ENCODE data around the gene KCNJ6.
"Not testable (repeated sequence)": the region's sequence is repeated elsewhere in the genome, so short reads cannot be mapped to it uniquely, and the experiment has no call there.

The KCNJ6 gene

GRCh38 chr21:37916310-37917051, at the start of gene KCNJ6:
TSS of gene KCNJ6 (minus strand) at chr21:37916457. CDS start at chr21:37840682, 75,775 bp downstream.
- DNase-seq: peak in 17 of 51 donors; percentile 7 to 64 (median 28)

DNA sequence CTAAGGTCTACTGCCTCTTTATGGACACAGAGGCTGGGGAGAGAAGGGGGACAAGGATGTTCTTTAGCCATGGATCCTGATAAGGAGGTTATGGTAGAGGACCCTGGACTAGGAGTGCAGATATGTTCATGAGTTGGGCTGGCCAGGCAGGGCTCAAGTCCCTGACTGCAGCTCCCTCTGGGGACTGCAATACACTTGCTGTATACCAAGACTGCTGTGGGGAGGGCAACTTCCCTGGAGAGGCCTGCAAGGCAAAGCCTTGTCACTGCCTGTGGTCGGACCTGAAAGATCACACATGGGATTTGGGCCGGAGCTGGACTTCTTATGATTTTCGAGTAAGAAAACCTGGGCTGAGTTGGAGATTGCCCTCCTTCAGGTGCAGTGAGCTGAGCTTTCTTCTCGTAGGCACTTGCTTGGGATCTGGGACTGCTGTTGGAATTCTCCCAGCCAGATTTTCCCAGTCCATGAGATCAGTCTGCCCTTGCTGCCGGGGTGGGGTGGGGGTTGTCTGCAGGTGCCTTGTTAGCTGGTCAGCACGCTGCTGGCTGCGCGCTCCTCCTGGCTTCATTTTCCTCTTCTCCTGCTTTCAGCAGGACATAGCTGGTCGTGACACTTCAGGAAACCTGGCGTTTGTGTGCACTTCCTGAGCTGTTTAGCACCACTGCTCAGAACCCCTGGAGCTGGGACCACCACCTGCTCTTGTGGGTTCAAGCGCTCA, 49.0 kb upstream of the KCNJ6 start:
- no peak for DNase-seq

GRCh38 chr21:37958537-37958936, 42.3 kb upstream of the KCNJ6 start:
- no peak for DNase-seq

GRCh38 chr21:37956772-37957171, 40.5 kb upstream of the KCNJ6 start:
- DNase-seq: no peak

DNA sequence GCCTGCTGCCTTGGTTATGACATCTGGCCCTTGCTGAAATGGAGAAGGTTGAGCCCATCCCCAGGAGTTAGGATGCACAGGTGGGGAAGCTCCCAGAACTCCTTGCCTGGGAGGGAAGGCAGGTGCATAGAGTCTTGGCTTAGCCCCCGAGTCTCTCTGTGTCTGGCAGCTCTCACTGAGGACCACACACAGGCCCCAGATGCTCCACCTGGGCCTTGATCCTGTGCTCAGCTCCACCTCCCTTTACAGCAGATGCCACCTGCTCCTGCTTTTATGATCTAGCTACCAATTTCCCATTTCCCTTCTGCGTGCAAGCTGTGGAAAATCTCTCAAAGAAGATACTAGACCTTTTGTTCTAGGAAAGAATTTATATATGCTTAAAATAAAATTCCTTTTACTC, 28.8 kb upstream of the KCNJ6 start:
- no peak for DNase-seq

- no peak for DNase-seq
These were observed 28.2 kb upstream of the KCNJ6 start for GRCh38 chr21:37944496-37944895.

DNA sequence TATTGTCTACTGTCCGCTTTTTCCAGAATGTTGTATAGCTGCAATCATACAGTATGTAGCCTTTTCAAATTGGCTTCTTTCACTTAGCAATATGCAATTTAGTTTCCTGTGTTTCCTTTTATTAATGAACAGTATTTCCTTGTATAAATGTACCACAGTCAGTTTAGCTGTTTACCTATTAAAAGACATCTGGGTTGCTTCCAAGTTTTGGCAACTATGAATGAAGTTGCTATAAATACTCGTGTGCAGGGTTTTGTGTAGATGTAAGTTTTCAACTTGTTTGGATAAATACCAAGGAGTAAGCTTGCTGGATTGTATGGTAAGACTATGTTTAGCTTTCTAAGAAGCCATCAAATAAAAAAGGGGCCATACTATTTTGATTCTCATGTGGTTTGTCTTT, 24.4 kb upstream of the KCNJ6 start:
- DNase-seq: no peak

DNA sequence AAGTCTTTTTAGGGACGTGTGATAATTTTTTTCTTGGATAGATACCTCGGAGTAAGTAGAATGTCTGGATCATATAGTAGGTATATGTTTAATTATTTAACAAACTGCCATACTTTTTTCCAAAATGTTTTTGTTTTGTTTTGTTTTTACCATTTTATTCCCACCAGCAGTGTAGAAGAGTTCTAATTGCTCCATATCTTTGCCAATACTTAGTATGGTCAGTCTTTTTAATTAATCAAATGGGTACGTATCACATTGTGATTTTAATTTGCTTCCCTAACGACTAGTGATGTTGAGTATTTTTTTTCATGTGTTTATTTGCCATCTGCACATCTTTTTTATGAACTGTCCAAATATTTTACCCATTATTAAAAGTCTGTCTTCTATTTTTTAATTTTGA, 23.6 kb upstream of the KCNJ6 start:
- no peak for DNase-seq

GRCh38 chr21:37939251-37939650, 23.0 kb upstream of the KCNJ6 start:
- no peak for DNase-seq

DNA sequence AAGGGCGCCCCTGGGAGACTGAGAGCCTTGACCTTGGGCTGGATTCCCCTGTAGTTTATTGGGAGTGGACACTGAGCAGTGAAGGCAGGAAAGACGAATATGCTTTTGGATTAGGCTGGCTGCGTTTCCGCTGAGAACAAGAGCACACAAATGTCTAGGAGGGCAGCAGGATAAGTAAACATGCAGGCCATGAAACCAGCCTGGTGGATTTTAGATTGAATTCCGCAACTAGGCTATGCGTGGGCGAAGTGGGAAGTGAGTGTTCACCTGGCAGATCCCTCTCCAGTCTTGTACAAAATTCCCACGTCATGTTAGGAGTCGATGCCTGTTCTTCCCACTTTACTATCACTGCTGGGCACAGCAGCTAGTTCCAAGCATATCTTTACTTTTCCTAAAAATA, 21.4 kb upstream of the KCNJ6 start:
- DNase-seq: no peak

DNA sequence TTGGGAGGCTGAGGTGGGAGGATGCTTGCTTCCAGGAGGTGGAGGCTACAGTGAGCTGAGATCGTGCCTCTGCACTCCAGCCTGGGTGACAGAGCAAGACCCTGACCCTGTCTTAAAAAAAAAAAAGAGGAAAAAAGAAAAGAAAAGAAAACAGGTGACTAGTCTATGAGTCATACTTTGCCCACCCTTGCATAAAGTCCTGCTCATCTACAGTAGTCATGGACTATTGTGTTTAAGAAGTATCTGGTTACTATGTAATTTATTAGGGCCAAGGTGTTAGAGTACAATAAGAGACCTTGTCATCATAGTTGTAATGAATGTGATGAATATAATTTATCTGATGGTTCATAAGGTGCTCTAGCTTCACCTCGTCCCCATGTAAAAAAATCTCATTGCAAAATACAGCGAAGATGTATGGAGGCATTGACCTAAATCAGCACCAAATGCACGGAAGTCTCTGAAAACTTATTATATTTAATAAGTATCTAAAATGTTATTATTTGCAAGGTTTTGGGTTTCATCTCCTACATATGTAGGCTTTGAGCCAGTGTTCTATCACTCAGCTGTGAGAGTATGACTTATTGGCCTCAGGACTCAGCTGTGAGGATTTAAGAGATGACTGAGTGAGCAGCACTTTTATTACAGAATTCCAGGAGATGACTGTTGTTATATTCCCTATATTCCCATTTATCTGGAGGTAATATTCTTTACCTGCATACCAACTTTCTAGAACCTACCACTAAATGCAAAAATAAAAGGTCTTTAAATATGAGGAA, 19.9 kb upstream of the KCNJ6 start:
- no peak for DNase-seq

DNA sequence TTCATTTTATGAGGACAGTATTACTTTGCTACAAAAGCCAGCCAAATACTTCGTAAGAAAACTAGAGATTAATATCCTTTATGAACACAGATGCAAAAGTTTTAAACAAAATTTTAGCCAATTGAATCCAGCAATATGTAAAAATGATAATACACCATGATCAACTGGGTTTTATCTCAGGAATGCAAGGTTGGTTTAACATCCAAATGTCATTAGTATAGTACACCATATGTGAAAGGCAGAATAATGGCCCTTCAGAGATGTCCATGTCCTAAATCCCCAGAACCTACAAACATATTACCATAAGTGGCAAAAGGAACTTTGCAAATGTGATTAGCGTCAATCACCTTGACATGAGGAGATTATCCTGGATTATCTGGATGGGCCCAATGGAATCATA, 16.7 kb upstream of the KCNJ6 start:
- DNase-seq: no peak

- no peak for DNase-seq
These were observed 11.5 kb upstream of the KCNJ6 start for GRCh38 chr21:37927711-37928110.

- no peak for DNase-seq
These were observed 4.8 kb upstream of the KCNJ6 start for GRCh38 chr21:37921091-37921490.

GRCh38 chr21:37920302-37920701, 4.0 kb upstream of the KCNJ6 start:
- not testable (repeated sequence) for DNase-seq

DNA sequence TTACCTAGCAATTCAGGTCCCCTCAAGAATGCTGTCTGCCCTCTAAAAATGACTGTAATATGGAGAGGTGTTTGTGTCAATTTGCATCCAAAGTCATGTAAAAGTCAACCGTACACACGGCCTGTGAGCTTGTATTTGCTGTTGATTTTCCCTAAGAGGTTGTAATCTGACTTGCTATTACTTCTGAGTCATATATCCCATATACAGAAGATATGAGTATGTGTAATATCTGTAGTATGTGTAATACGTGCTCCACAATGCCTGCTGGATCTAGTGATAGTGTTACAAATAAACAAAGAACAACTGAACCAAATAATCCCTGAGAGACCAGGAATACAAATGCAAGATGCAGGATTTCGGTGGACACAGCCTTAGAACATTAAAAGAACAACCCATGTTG, 1.4 kb upstream of the KCNJ6 start:
- no peak for DNase-seq

- peak in 1 of 51 donors; percentile 42 for DNase-seq
These were observed 332 bp downstream of the KCNJ6 start for GRCh38 chr21:37915941-37916309.

GRCh38 chr21:37915497-37915911, 753 bp downstream of the KCNJ6 start:
- DNase-seq: peak in 2 of 51 donors; percentile 29 to 30

DNA sequence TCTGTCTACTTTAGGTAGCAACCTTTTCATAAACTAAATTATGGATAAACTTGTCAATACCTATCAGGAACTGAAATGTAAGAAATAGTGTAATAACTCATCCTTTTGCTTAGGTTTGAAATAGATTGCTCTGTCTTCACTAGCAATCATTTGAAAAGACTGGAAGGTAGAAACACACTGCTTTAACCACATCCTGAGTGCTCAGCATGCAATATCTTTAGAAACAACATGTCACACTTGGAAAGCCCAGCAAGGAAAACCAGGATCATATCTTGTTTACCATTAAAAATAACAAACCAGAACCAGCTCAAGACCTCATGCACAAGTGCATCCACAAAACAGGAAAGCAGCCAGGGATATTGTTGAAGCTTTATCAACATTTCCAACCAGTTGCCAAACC, 3.6 kb downstream of the KCNJ6 start:
- DNase-seq: no peak

DNA sequence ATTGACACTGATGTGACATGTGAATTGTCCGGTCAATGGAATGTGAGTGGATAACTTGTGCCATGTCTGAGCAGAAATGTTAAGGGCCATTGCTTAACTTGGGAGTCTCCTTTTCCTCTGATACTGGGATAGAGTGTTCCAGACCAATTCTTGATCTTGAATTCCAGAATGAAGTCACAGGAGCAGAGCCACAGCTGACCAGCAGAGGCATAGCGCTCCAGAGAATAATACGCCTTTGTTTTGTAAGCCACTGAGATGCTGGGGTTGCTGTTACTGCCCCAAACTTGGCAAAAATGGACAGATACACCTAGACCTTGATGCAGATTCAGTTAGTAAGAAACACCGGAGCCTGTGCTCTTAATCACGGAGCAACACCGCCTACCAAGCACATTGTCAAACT, 6.3 kb downstream of the KCNJ6 start:
- DNase-seq: no peak

DNA sequence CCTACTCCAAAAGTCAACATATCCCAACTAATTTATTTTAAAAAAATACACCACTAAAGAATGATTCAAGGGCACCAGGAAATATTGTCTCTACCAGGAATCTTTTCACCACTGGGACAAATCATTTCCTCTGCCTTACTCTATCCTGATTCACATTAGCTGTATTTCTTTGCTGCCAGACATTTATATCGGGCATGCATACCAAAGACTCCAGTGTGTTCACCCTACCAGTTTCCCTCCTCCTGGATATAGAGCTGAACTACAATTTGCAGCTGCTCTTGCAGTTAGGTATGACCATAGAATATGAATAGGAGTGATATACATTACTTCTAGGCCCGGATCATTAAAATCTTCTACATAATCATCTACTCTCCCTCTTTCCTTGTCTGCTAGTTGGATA, 7.6 kb downstream of the KCNJ6 start:
- no peak for DNase-seq

DNA sequence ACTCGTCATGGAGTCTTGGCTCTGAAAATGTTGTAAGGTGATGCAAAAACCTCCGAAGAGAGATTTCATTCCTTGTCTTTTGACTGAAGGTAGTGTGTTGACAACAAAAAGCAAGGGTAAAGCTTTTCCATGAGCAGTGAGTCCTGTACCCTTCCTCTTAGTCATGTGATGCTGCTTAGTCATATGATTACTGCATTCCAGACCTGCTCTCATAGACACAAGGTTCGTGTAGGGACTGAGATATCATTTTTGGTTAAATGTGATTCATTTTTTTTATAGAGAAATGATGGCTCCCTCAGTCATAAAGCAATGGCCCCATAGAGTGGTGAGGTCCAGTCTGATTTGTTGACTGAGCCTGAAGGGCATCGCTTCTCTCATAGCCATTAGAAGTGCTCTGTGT, 9.2 kb downstream of the KCNJ6 start:
- no peak for DNase-seq

- DNase-seq: no peak
These were observed 11.0 kb downstream of the KCNJ6 start for GRCh38 chr21:37905291-37905690.
